ENCODE data around the gene COLEC12.

The COLEC12 gene

DNA sequence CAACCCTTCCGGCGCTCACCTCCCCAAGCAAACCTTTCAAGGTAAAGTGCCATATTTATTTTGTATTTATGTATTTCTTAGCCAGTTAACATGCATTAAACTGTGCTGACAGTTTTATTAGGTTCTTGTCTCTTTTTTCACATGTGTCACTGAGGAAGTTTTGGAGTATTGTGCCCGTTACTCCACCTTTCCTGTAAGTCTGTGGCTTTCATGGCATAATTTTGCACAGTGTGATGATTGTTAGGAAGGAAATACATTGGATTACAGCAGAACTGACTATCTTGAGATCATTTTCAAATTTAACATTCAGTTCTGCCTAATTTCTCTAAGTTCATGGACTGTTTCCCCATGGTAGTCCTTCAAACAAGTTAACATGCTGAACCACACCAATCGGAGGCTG is 67.7 kb downstream of the COLEC12 start:
- TF ChIP-seq CTCF (IDR thresholded peaks at IDR 0.05; ENCODE audit: low read length, missing control alignments), result no peak
- H3K4me3 ChIP-seq (replicated peaks; ENCODE audit: low read depth, low read length), result no peak overlapping the region
- DNase-seq (ENCODE audit: low read depth), result no peak

DNA sequence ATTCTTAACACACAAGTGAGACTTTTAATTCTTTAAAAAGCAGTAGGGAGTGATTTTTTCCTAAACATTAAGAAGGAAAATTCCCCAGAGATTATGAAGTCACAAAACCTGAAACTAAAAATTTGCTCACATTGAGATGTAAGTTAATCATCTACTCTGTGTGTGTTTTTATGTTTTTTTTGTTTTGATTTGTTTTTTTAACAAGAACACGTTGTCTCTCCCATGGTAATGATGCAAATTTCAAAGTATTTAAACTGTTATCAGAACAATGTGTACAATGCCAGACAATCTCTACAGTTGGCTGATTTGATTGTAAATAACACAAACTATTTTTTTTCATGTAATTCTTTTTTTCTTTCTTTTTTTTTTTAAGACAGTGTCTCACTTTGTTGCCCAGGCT is 71.5 kb downstream of the COLEC12 start:
- no peak overlapping the region for H3K4me3 ChIP-seq (replicated peaks; ENCODE audit: low read depth, low read length)
- no peak for DNase-seq (ENCODE audit: low read depth)
- TF ChIP-seq CTCF (IDR thresholded peaks at IDR 0.05; ENCODE audit: low read length, missing control alignments), result no peak

GRCh38 chr18:427005-427404 is 73.5 kb downstream of the COLEC12 start:
- no peak overlapping the region for H3K4me3 ChIP-seq (replicated peaks; ENCODE audit: low read depth, low read length)
- TF ChIP-seq CTCF (IDR thresholded peaks at IDR 0.05; ENCODE audit: low read length, missing control alignments), result no peak
- DNase-seq (ENCODE audit: low read depth), result peak; percentile 58

DNA sequence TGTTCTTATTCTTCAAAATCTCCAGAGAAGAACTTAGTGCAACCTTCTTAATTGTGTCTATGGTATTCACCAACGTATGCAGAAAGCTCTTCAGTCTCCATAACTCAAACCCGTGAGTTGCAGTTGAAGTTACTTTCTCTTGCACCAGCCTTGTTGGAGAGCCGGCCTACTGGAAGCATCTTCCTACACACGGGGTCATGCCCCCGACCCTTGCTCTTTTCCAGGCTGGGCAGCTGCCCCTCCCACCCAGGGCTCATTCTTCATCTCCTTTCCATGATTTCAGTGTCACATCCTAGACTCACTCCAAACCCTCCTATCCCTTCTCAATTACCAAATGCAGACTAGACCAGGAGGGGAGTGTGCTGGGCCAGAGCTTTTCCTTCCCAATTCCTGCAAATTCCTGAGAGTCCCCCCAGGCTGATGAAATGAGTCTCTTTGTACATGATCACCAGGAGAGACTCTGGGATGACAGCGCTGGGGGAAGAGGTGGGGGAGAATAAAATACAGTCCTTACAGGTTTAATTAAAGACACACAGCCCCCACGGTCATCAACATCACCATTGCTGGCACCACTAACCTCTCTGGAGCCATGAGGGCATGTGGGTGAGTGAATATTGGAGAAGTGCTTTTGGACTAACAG is 75.3 kb downstream of the COLEC12 start:
- no peak for TF ChIP-seq CTCF (IDR thresholded peaks at IDR 0.05; ENCODE audit: low read length, missing control alignments)
- DNase-seq (ENCODE audit: low read depth), result no peak
- H3K4me3 ChIP-seq (replicated peaks; ENCODE audit: low read depth, low read length), result no peak overlapping the region

DNA sequence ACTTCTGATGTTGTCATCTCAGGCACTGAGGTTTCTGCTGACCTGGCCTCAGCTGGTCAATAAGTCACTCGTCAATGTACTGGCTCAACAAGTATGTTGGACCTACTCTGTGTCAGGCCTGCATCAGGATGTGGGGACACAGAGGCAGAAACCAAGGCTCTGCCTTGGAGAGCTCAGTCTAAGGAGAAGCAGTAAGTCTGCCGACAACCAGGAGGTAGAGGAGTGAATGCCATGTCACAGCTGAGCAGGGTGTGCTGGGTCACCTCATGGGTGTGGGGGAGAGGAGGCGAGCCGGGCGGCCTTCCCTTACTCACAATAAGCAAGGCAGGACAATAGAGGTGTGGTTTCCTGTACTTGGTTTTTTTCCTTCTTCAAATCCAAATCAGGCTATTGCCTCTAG is 75.8 kb downstream of the COLEC12 start:
- TF ChIP-seq CTCF (IDR thresholded peaks at IDR 0.05; ENCODE audit: low read length, missing control alignments), result no peak
- no peak for DNase-seq (ENCODE audit: low read depth)
- no peak overlapping the region for H3K4me3 ChIP-seq (replicated peaks; ENCODE audit: low read depth, low read length)

DNA sequence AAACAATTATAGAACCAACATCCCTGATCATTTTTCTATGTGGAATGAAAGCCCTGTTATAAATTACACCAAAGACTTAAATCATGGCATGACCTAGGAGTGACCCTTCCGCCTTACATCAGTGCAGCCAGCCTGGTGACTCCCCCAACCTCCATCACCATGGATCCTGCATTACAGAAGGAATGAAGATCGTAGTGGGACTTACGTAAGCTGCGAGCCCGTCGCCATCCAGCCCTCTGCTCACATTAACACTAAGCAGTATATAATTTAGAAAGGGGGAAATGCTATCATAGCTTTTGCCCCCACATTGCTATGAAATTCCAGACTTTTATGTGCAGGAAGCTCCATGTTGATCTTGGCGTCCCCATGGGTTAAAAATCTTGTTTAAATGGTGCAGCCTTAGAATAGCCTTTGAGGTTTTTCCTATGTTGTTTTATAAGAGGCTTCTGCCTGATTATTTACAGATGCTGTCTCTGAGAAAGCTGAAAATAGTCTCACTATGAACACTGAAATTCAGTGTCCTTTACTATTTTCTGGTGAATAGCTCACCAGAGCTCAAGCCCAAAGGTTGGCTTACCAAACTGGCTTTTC is 76.3 kb downstream of the COLEC12 start:
- DNase-seq (ENCODE audit: low read depth), result no peak
- H3K4me3 ChIP-seq (replicated peaks; ENCODE audit: low read depth, low read length), result no peak overlapping the region
- TF ChIP-seq CTCF (IDR thresholded peaks at IDR 0.05; ENCODE audit: low read length, missing control alignments), result no peak

GRCh38 chr18:422966-423365 is 77.5 kb downstream of the COLEC12 start:
- TF ChIP-seq CTCF (IDR thresholded peaks at IDR 0.05; ENCODE audit: low read length, missing control alignments), result no peak
- no peak overlapping the region for H3K4me3 ChIP-seq (replicated peaks; ENCODE audit: low read depth, low read length)
- no peak for DNase-seq (ENCODE audit: low read depth)
